IMR-90 (cell line): ENCODE measurements around the gene EFNB2. TPM values are rescaled to one million over a fixed set of nuclear protein-coding genes. Genes with fewer than 3 reads are reported as not detected.

Source experiments
- ATAC-seq: fragments of 200-7000 bp; cut with Tn5 transposase; 2 replicates; pipeline ENCODE4 v1.9.1; 2020; ENCODE audit warnings: low read depth, mild to moderate bottlenecking, moderate library complexity
- BruUV-seq: library from RNA; stranded (reverse); fragments of 400-500 nt; replicated peaks from 2 replicates; lab custom pipeline; 2021; lab: Mats Ljungman, UMichigan
- CTCF ChIA-PET: fragments of 300-600 bp; formaldehyde crosslinking; extraction: SDS; loops from one replicate; lab custom pipeline; 2021; ENCODE audit warnings: antibody characterized with exemption; lab: Yijun Ruan, JAX
- POLR2A ChIA-PET: fragments of 300-600 bp; sonication (Branson Sonifier 250); formaldehyde crosslinking; loops from one replicate; lab custom pipeline; 2022; ENCODE audit warnings: antibody characterized with exemption; ENCODE audit not compliant: unreplicated experiment; lab: Charles Lee
- DNase-seq: peaks from one replicate; pipeline ENCODE4 v3.0.0; 2013
- H2AFZ ChIP-seq: replicated peaks from 2 replicates; pipeline ENCODE3; 2013; ENCODE audit warnings: low read length, mild to moderate bottlenecking; ENCODE audit not compliant: poor library complexity
- H2AK5ac ChIP-seq: 2 replicates; pipeline ENCODE4 v1.6.1; 2013; ENCODE audit warnings: low read depth, low read length, inconsistent platforms
- H2AK9ac ChIP-seq: replicated peaks from 2 replicates; pipeline ENCODE3; 2013; ENCODE audit warnings: mild to moderate bottlenecking, low read depth, low read length, moderate library complexity; ENCODE audit not compliant: poor library complexity
- H2BK120ac ChIP-seq: 2 replicates; pipeline ENCODE4 v1.6.1; 2013; ENCODE audit warnings: low read depth, low read length, inconsistent platforms
- H2BK15ac ChIP-seq: 3 replicates; pipeline ENCODE4 v1.6.1; 2013; ENCODE audit warnings: low read depth, low read length, inconsistent platforms
- H2BK20ac ChIP-seq: 2 replicates; pipeline ENCODE4 v1.6.1; 2013; ENCODE audit warnings: low read depth, mild to moderate bottlenecking, inconsistent platforms, low read length, moderate library complexity
- H2BK5ac ChIP-seq: 2 replicates; pipeline ENCODE4 v1.6.1; 2013; ENCODE audit warnings: mild to moderate bottlenecking, low read depth, low read length, inconsistent platforms; ENCODE audit not compliant: poor library complexity, severe bottlenecking
- H3K14ac ChIP-seq: replicated peaks from 2 replicates; pipeline ENCODE4 v1.6.1; 2013; ENCODE audit warnings: low read depth, low read length, inconsistent platforms
- H3K18ac ChIP-seq: 2 replicates; pipeline ENCODE4 v1.6.1; 2013; ENCODE audit warnings: low read depth, low read length, control low read depth
- H3K23ac ChIP-seq: 2 replicates; pipeline ENCODE4 v1.6.1; 2013; ENCODE audit warnings: low read depth, low read length, inconsistent platforms
- H3K27ac ChIP-seq: 2 replicates; pipeline ENCODE4 v1.5.1; 2013; ENCODE audit warnings: mild to moderate bottlenecking, control low read depth, low read length; ENCODE audit not compliant: insufficient read depth
- H3K27me3 ChIP-seq: 2 replicates; pipeline ENCODE4 v1.6.1; 2013; ENCODE audit warnings: low read length; ENCODE audit not compliant: control insufficient read depth, insufficient read depth
- H3K36me3 ChIP-seq: 2 replicates; pipeline ENCODE4 v1.6.1; 2013; ENCODE audit warnings: low read length, mixed read lengths; ENCODE audit not compliant: control insufficient read depth, insufficient read depth
- H3K4ac ChIP-seq: 2 replicates; pipeline ENCODE4 v1.6.1; 2013; ENCODE audit warnings: low read depth, low read length, inconsistent platforms
- H3K4me1 ChIP-seq: 2 replicates; pipeline ENCODE4 v1.6.1; 2013; ENCODE audit warnings: low read length, mixed read lengths; ENCODE audit not compliant: control insufficient read depth, insufficient read depth
- H3K4me2 ChIP-seq: 2 replicates; pipeline ENCODE4 v1.6.1; 2013; ENCODE audit warnings: low read depth, mild to moderate bottlenecking, control low read depth, low read length, moderate library complexity
- H3K4me3 ChIP-seq: 2 replicates; pipeline ENCODE4 v1.5.1; 2013; ENCODE audit warnings: low read depth, mild to moderate bottlenecking, control low read depth, low read length, moderate library complexity; ENCODE audit not compliant: insufficient read depth
- H3K56ac ChIP-seq: 2 replicates; pipeline ENCODE4 v1.6.1; 2013; ENCODE audit warnings: low read length, inconsistent platforms; ENCODE audit not compliant: insufficient read depth; ENCODE audit errors: extremely low read depth
- H3K79me1 ChIP-seq, 2 experiments: 2 replicates each; pipeline ENCODE4 v1.6.1; 2013; ENCODE audit warnings: low read length in 2 of 2, inconsistent platforms in 1 of 2, low read depth in 1 of 2
- H3K9ac ChIP-seq: 2 replicates; pipeline ENCODE4 v1.6.1; 2013; ENCODE audit warnings: low read depth, low read length, control low read depth
- H3K9me1 ChIP-seq: 2 replicates; pipeline ENCODE4 v1.6.1; 2013; ENCODE audit warnings: low read length, inconsistent platforms; ENCODE audit not compliant: insufficient read depth
- H3K9me3 ChIP-seq: 2 replicates; pipeline ENCODE4 v1.6.1; 2013; ENCODE audit warnings: low read length; ENCODE audit not compliant: control insufficient read depth, insufficient read depth
- H4K20me1 ChIP-seq: 2 replicates; pipeline ENCODE4 v1.6.1; 2013; ENCODE audit warnings: low read length, inconsistent platforms; ENCODE audit not compliant: insufficient read depth
- H4K5ac ChIP-seq: 2 replicates; pipeline ENCODE4 v1.6.1; 2013; ENCODE audit warnings: mild to moderate bottlenecking, low read depth, low read length, control low read depth
- H4K8ac ChIP-seq, 2 experiments: 2 replicates each; pipeline ENCODE4 v1.6.1; 2013; ENCODE audit warnings: low read depth in 2 of 2, low read length in 2 of 2, control low read depth in 1 of 2, inconsistent platforms in 1 of 2
- H4K91ac ChIP-seq: 2 replicates; pipeline ENCODE4 v1.6.1; 2013; ENCODE audit warnings: low read depth, low read length, inconsistent platforms; ENCODE audit not compliant: insufficient read depth
- BHLHE40 ChIP-seq: fragments of 150-350 bp; IDR thresholded peaks from 2 replicates; pipeline ENCODE4 v1.6.1; 2016; ENCODE audit warnings: mild to moderate bottlenecking, low read depth, low read length
- CEBPB ChIP-seq: IDR thresholded peaks from 2 replicates; pipeline ENCODE4 v1.6.1; 2012; ENCODE audit warnings: low read depth, low read length, improper control_type of control experiment
- CHD1 ChIP-seq: IDR thresholded peaks from 2 replicates; pipeline ENCODE4 v1.6.1; 2012; ENCODE audit warnings: low read depth, low read length, improper control_type of control experiment
- FOS ChIP-seq: fragments of 150-350 bp; IDR thresholded peaks from 2 replicates; pipeline ENCODE4 v1.6.1; 2016; ENCODE audit warnings: low read depth, low read length
- MAFK ChIP-seq: IDR thresholded peaks from 2 replicates; pipeline ENCODE4 v1.6.1; 2012; ENCODE audit warnings: low read depth, low read length, improper control_type of control experiment
- MXI1 ChIP-seq: IDR thresholded peaks from 2 replicates; pipeline ENCODE4 v1.6.1; 2012; ENCODE audit warnings: low read depth, mild to moderate bottlenecking, low read length, moderate library complexity, borderline replicate concordance
- NFE2L2 ChIP-seq: fragments of 150-350 bp; IDR thresholded peaks from 2 replicates; pipeline ENCODE4 v1.6.1; 2016; ENCODE audit warnings: low read depth, mild to moderate bottlenecking, low read length
- POLR2A ChIP-seq: IDR thresholded peaks from 2 replicates; pipeline ENCODE4 v1.6.1; 2012; ENCODE audit warnings: mild to moderate bottlenecking, low read depth, low read length
- RAD21 ChIP-seq: IDR thresholded peaks from 2 replicates; pipeline ENCODE4 v1.6.1; 2012; ENCODE audit warnings: low read length, improper control_type of control experiment
- RCOR1 ChIP-seq: IDR thresholded peaks from 2 replicates; pipeline ENCODE4 v1.6.1; 2012; ENCODE audit warnings: mild to moderate bottlenecking, low read length, improper control_type of control experiment; ENCODE audit not compliant: insufficient replicate concordance
- RFX5 ChIP-seq: IDR thresholded peaks from 2 replicates; pipeline ENCODE4 v1.8.0; 2012; ENCODE audit warnings: low read depth, mild to moderate bottlenecking, low read length, moderate library complexity
- WGBS, 2 experiments: methylation state at CpG; one replicate each; pipeline versions ENCODE4 v1.1.5 to v1.1.7; 2013; ENCODE audit warnings: missing lambda C conversion rate in 2 of 2; ENCODE audit not compliant: insufficient read length in 1 of 2; ENCODE audit errors: extremely low coverage in 2 of 2; 5-methylcytosine and 5-hydroxymethylcytosine counted together
- dilution Hi-C: fragments of 300-500 bp; cut with HindIII; formaldehyde crosslinking; loops from one replicate; pipeline ENCODE4 v1.14.3; 2018; ENCODE audit warnings: low sequenced_read_pairs; ENCODE audit not compliant: unreplicated experiment
- in situ Hi-C: fragments of 300-500 bp; cut with MboI; formaldehyde crosslinking; loops from 3 replicates; pipeline ENCODE4 v1.14.3; 2019; ENCODE audit warnings: low sequenced_read_pairs, inconsistent platforms, mixed read lengths
- intact Hi-C: fragments of 100-400 bp; cut with micrococcal nuclease; formaldehyde crosslinking; loops from 2 replicates; pipeline ENCODE4 v1.10.0; 2022
- polyA plus RNA-seq, 3 experiments: library from polyadenylated mRNA; depleted of rRNA; stranded (reverse); fragments of >200 nt; gene quantifications; 2 replicates each; pipeline ENCODE4 v1.2.3, GENCODE V29; 2012; ENCODE audit warnings: low replicate concordance in 1 of 3
- total RNA-seq: library from RNA; depleted of rRNA; stranded (reverse); fragments of >200 nt; gene quantifications from 2 replicates; pipeline ENCODE4 v1.2.3, GENCODE V29; 2012
- TF ChIP-seq, protein P1 (sequence below): fragments of 150-350 bp; IDR thresholded peaks from 2 replicates; pipeline ENCODE4 v1.6.1; 2017; ENCODE audit warnings: mild to moderate bottlenecking, antibody characterized with exemption, low read length, low read depth
- TF ChIP-seq, protein P2 (sequence below): conservative IDR thresholded peaks from 2 replicates; pipeline ENCODE4 v1.5.1; 2012; ENCODE audit warnings: mild to moderate bottlenecking, low read depth, low read length, improper control_type of control experiment

The EFNB2 gene
- total and polyA plus RNA-seq, 2 of the 4 experiments (the other 2 are of a cell fraction), result 5.4 to 6.0 TPM

DNA sequence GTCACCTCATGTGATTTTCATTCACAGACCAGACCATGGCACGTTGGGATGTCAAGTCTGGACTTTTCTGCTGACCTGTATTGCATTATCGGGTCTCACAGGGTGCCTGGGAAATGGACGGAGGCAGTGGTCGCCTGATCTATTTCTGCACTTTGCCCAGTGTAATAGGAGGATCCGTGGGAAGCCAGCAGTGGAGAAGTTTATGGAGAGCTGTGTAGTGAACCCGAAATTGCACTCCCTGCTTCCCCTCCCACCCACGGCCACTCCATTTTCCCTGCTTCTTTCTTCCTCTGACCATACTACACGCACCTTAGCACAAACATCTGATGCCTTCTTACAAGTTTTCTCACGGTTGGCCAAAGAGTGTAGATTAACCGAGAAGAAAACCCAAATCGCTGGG, 16.9 kb downstream of the EFNB2 start:
- Histone ChIP-seq H2BK120ac (no peak overlapping the region), H4K91ac (no peak overlapping the region), H3K14ac (no peak overlapping the region), H4K20me1 (no peaks in the 10 kb centered on the region), H2BK5ac (no peak overlapping the region), H3K9me1 (peaks cover 7% of the 10 kb centered on the region; the same call in 1 of the 2 replicates), H2AFZ (no peak overlapping the region), H2AK5ac (no peak overlapping the region), H3K4ac (no peak overlapping the region; the same call in 1 of the 2 replicates), H2BK15ac (no peak overlapping the region), H3K23ac (no peak overlapping the region), H4K8ac (no peak overlapping the region), H3K9me3 (no peaks in the 10 kb centered on the region), H3K4me2 (no peak overlapping the region), H3K4me3 (no peak overlapping the region), H4K5ac (no peak overlapping the region), H3K9ac (no peak overlapping the region), H3K56ac (no peak overlapping the region), H3K27me3 (no peaks in the 10 kb centered on the region), H3K18ac (no peak overlapping the region), H2BK20ac (no peak overlapping the region), H2AK9ac (no peak overlapping the region), H3K4me1 (peaks cover 8% of the 10 kb centered on the region), H3K27ac (no peak overlapping the region), H3K36me3 (no peaks in the 10 kb centered on the region), H3K79me1 (peaks cover 18 to 46% of the 10 kb centered on the region in 2 experiments; a peak in 3 of 4 replicates)
- intact Hi-C loops, result no loop called here
- POLR2A ChIA-PET, result no interaction called here
- ATAC-seq (no peak), DNase-seq (no peak)
- TF ChIP-seq, protein P1, sequence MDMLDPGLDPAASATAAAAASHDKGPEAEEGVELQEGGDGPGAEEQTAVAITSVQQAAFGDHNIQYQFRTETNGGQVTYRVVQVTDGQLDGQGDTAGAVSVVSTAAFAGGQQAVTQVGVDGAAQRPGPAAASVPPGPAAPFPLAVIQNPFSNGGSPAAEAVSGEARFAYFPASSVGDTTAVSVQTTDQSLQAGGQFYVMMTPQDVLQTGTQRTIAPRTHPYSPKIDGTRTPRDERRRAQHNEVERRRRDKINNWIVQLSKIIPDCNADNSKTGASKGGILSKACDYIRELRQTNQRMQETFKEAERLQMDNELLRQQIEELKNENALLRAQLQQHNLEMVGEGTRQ, result no peak
- TF ChIP-seq CHD1, result no peak
- no peak for TF ChIP-seq CEBPB
- no peak for TF ChIP-seq RAD21
- no peak for TF ChIP-seq MAFK
- TF ChIP-seq BHLHE40, result no peak
- TF ChIP-seq, protein P2, sequence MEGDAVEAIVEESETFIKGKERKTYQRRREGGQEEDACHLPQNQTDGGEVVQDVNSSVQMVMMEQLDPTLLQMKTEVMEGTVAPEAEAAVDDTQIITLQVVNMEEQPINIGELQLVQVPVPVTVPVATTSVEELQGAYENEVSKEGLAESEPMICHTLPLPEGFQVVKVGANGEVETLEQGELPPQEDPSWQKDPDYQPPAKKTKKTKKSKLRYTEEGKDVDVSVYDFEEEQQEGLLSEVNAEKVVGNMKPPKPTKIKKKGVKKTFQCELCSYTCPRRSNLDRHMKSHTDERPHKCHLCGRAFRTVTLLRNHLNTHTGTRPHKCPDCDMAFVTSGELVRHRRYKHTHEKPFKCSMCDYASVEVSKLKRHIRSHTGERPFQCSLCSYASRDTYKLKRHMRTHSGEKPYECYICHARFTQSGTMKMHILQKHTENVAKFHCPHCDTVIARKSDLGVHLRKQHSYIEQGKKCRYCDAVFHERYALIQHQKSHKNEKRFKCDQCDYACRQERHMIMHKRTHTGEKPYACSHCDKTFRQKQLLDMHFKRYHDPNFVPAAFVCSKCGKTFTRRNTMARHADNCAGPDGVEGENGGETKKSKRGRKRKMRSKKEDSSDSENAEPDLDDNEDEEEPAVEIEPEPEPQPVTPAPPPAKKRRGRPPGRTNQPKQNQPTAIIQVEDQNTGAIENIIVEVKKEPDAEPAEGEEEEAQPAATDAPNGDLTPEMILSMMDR, result no peak
- TF ChIP-seq FOS, result no peak
- no peak for TF ChIP-seq POLR2A
- TF ChIP-seq MXI1, result no peak
- no peak for TF ChIP-seq NFE2L2
- no peak for TF ChIP-seq RCOR1
- TF ChIP-seq RFX5, result no peak
- in situ Hi-C loops, result loop anchor here (25.0 kb wide), 1 partner anchor 431 kb away; no protein-coding TSS in a partner anchor
- no TSS peak for BruUV-seq
- WGBS, 2 experiments, result 95% methylated on average over 5 of the region's 11 CpGs; no CpG with 5 or more reads in 1 of the 2 experiments
- dilution Hi-C loops, result no loop called here
- CTCF ChIA-PET, result no interaction called here
